Gastroesophageal sphincter (tissue), 3 donors: ENCODE measurements around the gene HYCC1.

Experiments
- POLR2A ChIP-seq, 2 donors: fragments of 450-650 bp; IDR thresholded peaks; one replicate each; pipeline ENCODE4 v1.6.1; 2017; ENCODE audit warnings: antibody characterized with exemption in 2 of 2, mild to moderate bottlenecking in 2 of 2, moderate library complexity in 1 of 2
- TF ChIP-seq, protein P1 (sequence below), 4 experiments: fragments of 200-600 bp in 2 of 4; fragments of 450-650 bp in 2 of 4; sonication (generic) in 1 of 4; IDR thresholded peaks; one replicate each; pipeline ENCODE4 v1.5.1; 2017 to 2019; ENCODE audit warnings: antibody characterized with exemption in 4 of 4, mild to moderate bottlenecking in 2 of 4, moderate library complexity in 2 of 4

DNA sequence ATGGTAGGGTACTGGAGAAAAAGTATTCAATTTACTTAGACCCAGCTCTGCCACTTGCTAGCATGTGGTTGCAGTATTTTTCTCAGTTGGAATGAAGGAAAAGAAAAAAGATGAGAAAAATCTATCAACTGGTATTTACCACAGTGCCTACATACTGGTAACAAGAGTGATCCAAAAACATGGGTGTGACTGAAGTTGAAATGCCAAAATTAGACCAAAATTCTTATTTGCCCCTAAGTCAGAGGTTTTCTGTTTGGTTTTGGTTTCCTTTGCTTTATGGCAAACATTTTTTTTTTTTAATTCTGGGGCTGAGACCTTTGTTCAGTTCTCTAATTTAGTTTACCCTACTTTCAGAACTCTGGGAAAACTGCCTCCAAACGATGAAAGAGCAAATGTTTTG lies 12.3 kb downstream of the HYCC1 start:
- TF ChIP-seq POLR2A (IDR thresholded peaks at IDR 0.05), result no peak
- TF ChIP-seq, protein P1, sequence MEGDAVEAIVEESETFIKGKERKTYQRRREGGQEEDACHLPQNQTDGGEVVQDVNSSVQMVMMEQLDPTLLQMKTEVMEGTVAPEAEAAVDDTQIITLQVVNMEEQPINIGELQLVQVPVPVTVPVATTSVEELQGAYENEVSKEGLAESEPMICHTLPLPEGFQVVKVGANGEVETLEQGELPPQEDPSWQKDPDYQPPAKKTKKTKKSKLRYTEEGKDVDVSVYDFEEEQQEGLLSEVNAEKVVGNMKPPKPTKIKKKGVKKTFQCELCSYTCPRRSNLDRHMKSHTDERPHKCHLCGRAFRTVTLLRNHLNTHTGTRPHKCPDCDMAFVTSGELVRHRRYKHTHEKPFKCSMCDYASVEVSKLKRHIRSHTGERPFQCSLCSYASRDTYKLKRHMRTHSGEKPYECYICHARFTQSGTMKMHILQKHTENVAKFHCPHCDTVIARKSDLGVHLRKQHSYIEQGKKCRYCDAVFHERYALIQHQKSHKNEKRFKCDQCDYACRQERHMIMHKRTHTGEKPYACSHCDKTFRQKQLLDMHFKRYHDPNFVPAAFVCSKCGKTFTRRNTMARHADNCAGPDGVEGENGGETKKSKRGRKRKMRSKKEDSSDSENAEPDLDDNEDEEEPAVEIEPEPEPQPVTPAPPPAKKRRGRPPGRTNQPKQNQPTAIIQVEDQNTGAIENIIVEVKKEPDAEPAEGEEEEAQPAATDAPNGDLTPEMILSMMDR (IDR thresholded peaks at IDR 0.05), result no peak
